DND-41 (cell line): ENCODE measurements around the gene TMEM151B.
A peak's percentile ranks its signal among the peaks of the same experiment; 100 is the strongest.

Experiments used
- ATAC-seq: fragments of 200-7000 bp; cut with Tn5 transposase; 3 replicates; pipeline ENCODE4 v1.9.1; 2021; ENCODE audit warnings: low read depth; ENCODE audit not compliant: insufficient read depth
- DNase-seq: peaks from one replicate; pipeline ENCODE4 v3.0.0-alpha.2; 2020
- H2AFZ ChIP-seq: 2 replicates; pipeline ENCODE4 v1.6.0; 2012; ENCODE audit warnings: low read depth, low read length
- H3K27ac ChIP-seq: 2 replicates; pipeline ENCODE4 v1.5.1; 2012; ENCODE audit warnings: low read length, inconsistent platforms
- H3K27me3 ChIP-seq: fragments of 200-600 bp; sonication (generic); 2 replicates; pipeline ENCODE4 v1.6.0; 2012; ENCODE audit warnings: low read length, mild to moderate bottlenecking, inconsistent platforms; ENCODE audit not compliant: insufficient read depth, poor library complexity
- H3K36me3 ChIP-seq: 2 replicates; pipeline ENCODE4 v1.5.1; 2012; ENCODE audit warnings: low read length, inconsistent platforms; ENCODE audit not compliant: insufficient read depth
- H3K4me1 ChIP-seq: 2 replicates; pipeline ENCODE4 v1.5.1; 2012; ENCODE audit warnings: mild to moderate bottlenecking, low read length; ENCODE audit not compliant: insufficient read depth
- H3K4me2 ChIP-seq: 2 replicates; pipeline ENCODE4 v1.6.0; 2012; ENCODE audit warnings: mild to moderate bottlenecking, moderate library complexity, low read length, inconsistent platforms; ENCODE audit not compliant: insufficient read depth
- H3K4me3 ChIP-seq, 2 experiments: fragments of 200-600 bp in 1 of 2; shearing (Covaris generic) in 1 of 2; 2 replicates each; pipeline ENCODE4 v1.5.1; 2012 to 2016; ENCODE audit warnings: inconsistent platforms in 2 of 2, low read length in 2 of 2, mild to moderate bottlenecking in 2 of 2, low read depth in 1 of 2, moderate library complexity in 1 of 2
- H3K79me2 ChIP-seq: 2 replicates; pipeline ENCODE4 v1.6.0; 2012; ENCODE audit warnings: low read length, inconsistent platforms; ENCODE audit not compliant: insufficient read depth
- H3K9ac ChIP-seq: 2 replicates; pipeline ENCODE4 v1.6.0; 2012; ENCODE audit warnings: low read depth, mild to moderate bottlenecking, inconsistent platforms, low read length, moderate library complexity
- H3K9me3 ChIP-seq: 2 replicates; pipeline ENCODE4 v1.5.1; 2012; ENCODE audit warnings: low read length, moderate library complexity, mild to moderate bottlenecking, inconsistent platforms; ENCODE audit not compliant: insufficient read depth, severe bottlenecking
- H4K20me1 ChIP-seq: 2 replicates; pipeline ENCODE4 v1.6.0; 2012; ENCODE audit warnings: low read length; ENCODE audit not compliant: insufficient read depth
- CTCF ChIP-seq: IDR thresholded peaks from 2 replicates; pipeline ENCODE4 v1.5.1; 2012; ENCODE audit warnings: borderline replicate concordance, low read length, moderate library complexity, mild to moderate bottlenecking; ENCODE audit not compliant: poor library complexity, severe bottlenecking; ENCODE audit errors: extremely low read depth
- EZH2 ChIP-seq: IDR thresholded peaks from 3 replicates; pipeline ENCODE4 v1.6.1; 2012; ENCODE audit warnings: borderline replicate concordance, low read depth, mild to moderate bottlenecking, moderate library complexity, low read length, inconsistent platforms; ENCODE audit not compliant: severe bottlenecking

Gene TMEM151B

DNA sequence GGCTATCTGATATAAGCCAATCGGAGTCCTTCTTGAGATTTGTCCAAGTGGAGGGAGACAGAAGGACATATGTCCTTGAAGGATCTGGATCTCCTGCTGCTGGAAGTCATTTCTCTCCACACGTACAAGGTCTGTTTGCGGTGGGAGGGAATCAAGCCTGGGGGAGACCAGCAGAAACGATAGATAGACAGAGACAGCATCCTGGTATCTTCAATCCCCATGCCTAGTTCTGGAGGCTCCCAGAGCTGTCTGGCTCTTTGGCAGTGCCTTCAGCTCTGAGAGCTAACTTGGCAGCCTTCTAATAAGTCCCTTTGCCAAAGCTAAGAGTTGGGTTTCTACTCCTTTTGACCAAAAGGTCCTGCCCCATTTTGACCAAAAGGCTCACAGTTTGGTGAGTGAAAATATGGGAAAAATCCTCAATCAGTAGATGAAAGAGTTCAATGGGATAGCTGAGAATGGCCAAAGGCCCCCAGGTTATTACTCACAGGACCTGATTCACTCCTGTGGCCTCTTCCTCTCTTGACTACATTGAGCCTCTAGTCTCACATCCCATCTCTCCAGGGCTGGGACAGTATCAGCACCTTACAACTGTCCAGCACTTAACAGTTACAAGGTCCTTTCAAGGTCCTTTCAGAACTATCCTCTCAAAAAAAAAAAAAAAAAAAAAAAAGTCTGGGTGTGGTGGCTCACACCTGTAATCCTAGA lies 22.6 kb downstream of the TMEM151B start:
- H3K27ac ChIP-seq = no peak overlapping the region
- H3K9me3 ChIP-seq = no peaks in the 10 kb centered on the region
- no peaks in the 10 kb centered on the region for H3K4me1 ChIP-seq
- peaks cover 11% of the 10 kb centered on the region for H3K27me3 ChIP-seq
- H4K20me1 ChIP-seq = peaks cover 16% of the 10 kb centered on the region; the same call in 1 of the 2 replicates
- no peak overlapping the region for H3K4me3 ChIP-seq
- H3K36me3 ChIP-seq = no peaks in the 10 kb centered on the region
- DNase-seq (no peak), ATAC-seq (no peak)
- no peaks in the 10 kb centered on the region for H3K79me2 ChIP-seq
- no peak overlapping the region for H2AFZ ChIP-seq
- TF ChIP-seq CTCF (no peak), EZH2 (no peak)
- no peak overlapping the region for H3K9ac ChIP-seq
- H3K4me2 ChIP-seq = no peak overlapping the region

- Histone ChIP-seq H3K79me2 (no peaks in the 10 kb centered on the region), H3K27me3 (peaks cover 3% of the 10 kb centered on the region), H3K27ac (no peak overlapping the region), H3K4me1 (no peaks in the 10 kb centered on the region), H4K20me1 (peaks cover 30% of the 10 kb centered on the region; the same call in 1 of the 2 replicates), H3K9ac (no peak overlapping the region), H2AFZ (no peak overlapping the region), H3K4me3 (no peak overlapping the region), H3K4me2 (no peak overlapping the region), H3K9me3 (no peaks in the 10 kb centered on the region), H3K36me3 (peaks cover under 1% of the 10 kb centered on the region)
- DNase-seq (no peak), ATAC-seq (no peak)
- TF ChIP-seq CTCF (no peak), EZH2 (no peak)
These were observed 24.9 kb downstream of the TMEM151B start for GRCh38 chr6:44294832-44295791.

- Histone ChIP-seq H3K36me3 (peaks cover 23% of the 10 kb centered on the region), H3K4me1 (no peaks in the 10 kb centered on the region), H3K27me3 (peaks cover 3% of the 10 kb centered on the region), H3K4me3 (no peak overlapping the region), H3K27ac (no peak overlapping the region), H3K9me3 (no peaks in the 10 kb centered on the region), H4K20me1 (peaks cover 30% of the 10 kb centered on the region; the same call in 1 of the 2 replicates), H2AFZ (no peak overlapping the region), H3K79me2 (no peaks in the 10 kb centered on the region), H3K4me2 (no peak overlapping the region), H3K9ac (no peak overlapping the region)
- DNase-seq (no peak), ATAC-seq (peak; percentile 11; the same call in 2 of the 3 replicates)
- TF ChIP-seq EZH2 = no peak
- TF ChIP-seq CTCF = no peak
These were observed 27.1 kb downstream of the TMEM151B start for GRCh38 chr6:44297063-44298038.
